MM.1S (cell line): ENCODE measurements around the gene OR4K14.

Experiments
- DNase-seq: peaks from one replicate; pipeline ENCODE4 v3.0.0-alpha.2; 2015
- H2AFZ ChIP-seq: fragments of 300-600 bp; sonication (generic); 2 replicates; pipeline ENCODE4 v1.6.0; 2016; ENCODE audit warnings: antibody characterized with exemption, low read length
- H3F3A ChIP-seq: fragments of 300-600 bp; sonication (generic); 2 replicates; pipeline ENCODE4 v1.6.1; 2016; ENCODE audit warnings: mild to moderate bottlenecking, antibody characterized with exemption, low read length, moderate library complexity, mixed read lengths; ENCODE audit not compliant: insufficient read depth
- H3K27ac ChIP-seq: fragments of 300-600 bp; sonication (generic); 2 replicates; pipeline ENCODE4 v1.5.1; 2016; ENCODE audit warnings: mild to moderate bottlenecking, low read length
- H3K27me3 ChIP-seq: fragments of 300-600 bp; sonication (generic); replicated peaks from 2 replicates; pipeline ENCODE4 v1.6.0; 2016; ENCODE audit warnings: low read length; ENCODE audit not compliant: insufficient read depth
- H3K36me3 ChIP-seq: fragments of 300-600 bp; sonication (generic); replicated peaks from 2 replicates; pipeline ENCODE4 v1.6.1; 2016; ENCODE audit warnings: mild to moderate bottlenecking, low read length, mixed read lengths; ENCODE audit not compliant: insufficient read depth
- H3K4me1 ChIP-seq: fragments of 300-600 bp; sonication (generic); 2 replicates; pipeline ENCODE4 v1.6.1; 2016; ENCODE audit warnings: low read length, mixed read lengths
- H3K4me2 ChIP-seq: fragments of 300-600 bp; sonication (generic); 2 replicates; pipeline ENCODE4 v1.6.0; 2016; ENCODE audit warnings: low read depth, low read length
- H3K4me3 ChIP-seq: fragments of 300-600 bp; sonication (generic); 2 replicates; pipeline ENCODE4 v1.5.1; 2016; ENCODE audit warnings: low read length, mixed read lengths
- H3K79me2 ChIP-seq: fragments of 300-600 bp; sonication (generic); 2 replicates; pipeline ENCODE4 v1.6.1; 2016; ENCODE audit warnings: mixed run types, low read length, mixed read lengths
- H3K9ac ChIP-seq: fragments of 300-600 bp; sonication (generic); 2 replicates; pipeline ENCODE4 v1.6.1; 2016; ENCODE audit warnings: low read length, mixed read lengths
- H3K9me2 ChIP-seq: fragments of 300-600 bp; sonication (generic); replicated peaks from 2 replicates; pipeline ENCODE4 v1.6.1; 2016; ENCODE audit warnings: mild to moderate bottlenecking, low read length, mixed read lengths; ENCODE audit not compliant: insufficient read depth
- H3K9me3 ChIP-seq: fragments of 300-600 bp; sonication (generic); replicated peaks from 2 replicates; pipeline ENCODE4 v1.6.1; 2016; ENCODE audit warnings: mild to moderate bottlenecking, low read length, mixed read lengths; ENCODE audit not compliant: insufficient read depth
- H4K20me1 ChIP-seq: fragments of 300-600 bp; sonication (generic); 2 replicates; pipeline ENCODE4 v1.6.1; 2016; ENCODE audit warnings: mild to moderate bottlenecking, low read length, moderate library complexity, mixed read lengths; ENCODE audit not compliant: insufficient read depth
- EZH2 ChIP-seq: fragments of 300-600 bp; sonication (generic); optimal IDR thresholded peaks from 2 replicates; pipeline ENCODE3; 2017; ENCODE audit warnings: low read depth, mild to moderate bottlenecking, antibody characterized with exemption, low read length, mixed read lengths
- EZH2phosphoT487 ChIP-seq: fragments of 300-600 bp; sonication (generic); IDR thresholded peaks from 2 replicates; pipeline ENCODE4 v1.6.1; 2018; ENCODE audit warnings: antibody characterized with exemption, low read length
- TF ChIP-seq, protein P1 (sequence below): fragments of 300-600 bp; sonication (generic); IDR thresholded peaks from 2 replicates; pipeline ENCODE4 v1.5.1; 2016; ENCODE audit warnings: antibody characterized with exemption, low read length, mixed read lengths

Gene OR4K14

DNA sequence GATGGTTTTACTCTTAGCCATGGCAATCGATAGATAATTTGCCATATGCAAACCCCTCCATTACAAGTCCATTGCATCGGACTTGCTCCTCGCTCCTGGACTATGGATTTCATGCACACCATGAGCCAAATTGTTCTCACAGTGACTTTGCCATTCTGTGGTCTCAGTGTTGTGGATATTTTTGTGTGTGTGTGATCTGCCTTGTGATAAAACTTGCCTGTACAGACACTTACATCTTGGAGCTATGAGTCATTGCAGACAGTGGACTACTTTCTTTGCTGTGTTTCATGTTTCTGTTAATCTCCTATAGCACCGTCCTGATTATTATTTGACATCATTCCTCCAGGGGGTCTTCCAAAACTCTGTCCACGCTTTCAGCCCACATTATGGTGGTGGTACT lies 25.1 kb upstream of the OR4K14 start:
- Histone ChIP-seq H3K27me3 (no peaks in the 10 kb centered on the region), H3K4me1 (no peaks in the 10 kb centered on the region), H3K79me2 (no peaks in the 10 kb centered on the region), H3K9me3 (no peaks in the 10 kb centered on the region), H3K9ac (no peak overlapping the region), H2AFZ (no peak overlapping the region), H3K4me2 (no peak overlapping the region), H3K27ac (no peak overlapping the region), H3K36me3 (no peaks in the 10 kb centered on the region), H3K9me2 (no peaks in the 10 kb centered on the region), H4K20me1 (no peaks in the 10 kb centered on the region), H3F3A (no peaks in the 10 kb centered on the region), H3K4me3 (no peak overlapping the region)
- no peak for DNase-seq
- no peak for TF ChIP-seq EZH2phosphoT487
- TF ChIP-seq, protein P1, sequence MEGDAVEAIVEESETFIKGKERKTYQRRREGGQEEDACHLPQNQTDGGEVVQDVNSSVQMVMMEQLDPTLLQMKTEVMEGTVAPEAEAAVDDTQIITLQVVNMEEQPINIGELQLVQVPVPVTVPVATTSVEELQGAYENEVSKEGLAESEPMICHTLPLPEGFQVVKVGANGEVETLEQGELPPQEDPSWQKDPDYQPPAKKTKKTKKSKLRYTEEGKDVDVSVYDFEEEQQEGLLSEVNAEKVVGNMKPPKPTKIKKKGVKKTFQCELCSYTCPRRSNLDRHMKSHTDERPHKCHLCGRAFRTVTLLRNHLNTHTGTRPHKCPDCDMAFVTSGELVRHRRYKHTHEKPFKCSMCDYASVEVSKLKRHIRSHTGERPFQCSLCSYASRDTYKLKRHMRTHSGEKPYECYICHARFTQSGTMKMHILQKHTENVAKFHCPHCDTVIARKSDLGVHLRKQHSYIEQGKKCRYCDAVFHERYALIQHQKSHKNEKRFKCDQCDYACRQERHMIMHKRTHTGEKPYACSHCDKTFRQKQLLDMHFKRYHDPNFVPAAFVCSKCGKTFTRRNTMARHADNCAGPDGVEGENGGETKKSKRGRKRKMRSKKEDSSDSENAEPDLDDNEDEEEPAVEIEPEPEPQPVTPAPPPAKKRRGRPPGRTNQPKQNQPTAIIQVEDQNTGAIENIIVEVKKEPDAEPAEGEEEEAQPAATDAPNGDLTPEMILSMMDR: no peak
- no peak for TF ChIP-seq EZH2

GRCh38 chr14:20035938-20036337 lies 16.8 kb upstream of the OR4K14 start, which contains the start of gene OR4K13:
OR4K13 (minus strand) TSS chr14:20036038; CDS start chr14:20034758, 1,280 bp downstream.
- DNase-seq: no peak

GRCh38 chr14:20035449-20035848 lies 16.3 kb upstream of the OR4K14 start:
- no peaks in the 10 kb centered on the region for H3K9me2 ChIP-seq
- DNase-seq: no peak
- H3K27me3 ChIP-seq: no peaks in the 10 kb centered on the region
- H2AFZ ChIP-seq: no peak overlapping the region
- no peaks in the 10 kb centered on the region for H3K9me3 ChIP-seq
- H3K36me3 ChIP-seq: no peaks in the 10 kb centered on the region
- H3K9ac ChIP-seq: no peak overlapping the region
- no peaks in the 10 kb centered on the region for H3K4me1 ChIP-seq
- no peaks in the 10 kb centered on the region for H3K79me2 ChIP-seq
- H3F3A ChIP-seq: no peaks in the 10 kb centered on the region
- no peak overlapping the region for H3K4me3 ChIP-seq
- no peak overlapping the region for H3K4me2 ChIP-seq
- TF ChIP-seq, protein P1: no peak
- TF ChIP-seq EZH2phosphoT487 (no peak), EZH2 (no peak)
- H4K20me1 ChIP-seq: no peaks in the 10 kb centered on the region
- H3K27ac ChIP-seq: no peak overlapping the region

More at GRCh38 chr14:20035938-20036337, 16.8 kb upstream of the OR4K14 start, which contains the start of gene OR4K13:
- Histone ChIP-seq H3F3A (no peaks in the 10 kb centered on the region), H2AFZ (no peak within 1 kb of the TSS), H3K27me3 (no peaks in the 10 kb centered on the region), H3K79me2 (no peaks in the 10 kb centered on the region), H3K4me2 (no peak within 1 kb of the TSS), H3K9me3 (no peaks in the 10 kb centered on the region), H3K9me2 (no peaks in the 10 kb centered on the region), H3K27ac (no peak within 1 kb of the TSS), H3K9ac (no peak within 1 kb of the TSS), H3K4me3 (no peak within 1 kb of the TSS), H3K36me3 (no peaks in the 10 kb centered on the region), H4K20me1 (no peaks in the 10 kb centered on the region), H3K4me1 (no peaks in the 10 kb centered on the region)
- TF ChIP-seq, protein P1: no peak
- no peak for TF ChIP-seq EZH2phosphoT487
- no peak for TF ChIP-seq EZH2
